OCI-LY7 (cell line): ENCODE results near the gene FAM3B.

Experiments used
- EZH2phosphoT487 ChIP-seq: fragments of 200-600 bp; sonication (generic); IDR thresholded peaks from 2 replicates; pipeline ENCODE4 v1.6.1; 2018; ENCODE audit warnings: low read depth, borderline replicate concordance, mild to moderate bottlenecking, mixed run types, antibody characterized with exemption, low read length, moderate library complexity, mixed read lengths
- TF ChIP-seq, protein P1 (sequence below): fragments of 200-600 bp; sonication (generic); conservative IDR thresholded peaks from 2 replicates; pipeline ENCODE4 v1.5.1; 2014; ENCODE audit warnings: mild to moderate bottlenecking, antibody characterized with exemption, low read length, moderate library complexity, mixed read lengths

GRCh38 chr21:41367301-41367944 lies 50.8 kb downstream of the FAM3B start:
- no peak for TF ChIP-seq EZH2phosphoT487
- TF ChIP-seq, protein P1, sequence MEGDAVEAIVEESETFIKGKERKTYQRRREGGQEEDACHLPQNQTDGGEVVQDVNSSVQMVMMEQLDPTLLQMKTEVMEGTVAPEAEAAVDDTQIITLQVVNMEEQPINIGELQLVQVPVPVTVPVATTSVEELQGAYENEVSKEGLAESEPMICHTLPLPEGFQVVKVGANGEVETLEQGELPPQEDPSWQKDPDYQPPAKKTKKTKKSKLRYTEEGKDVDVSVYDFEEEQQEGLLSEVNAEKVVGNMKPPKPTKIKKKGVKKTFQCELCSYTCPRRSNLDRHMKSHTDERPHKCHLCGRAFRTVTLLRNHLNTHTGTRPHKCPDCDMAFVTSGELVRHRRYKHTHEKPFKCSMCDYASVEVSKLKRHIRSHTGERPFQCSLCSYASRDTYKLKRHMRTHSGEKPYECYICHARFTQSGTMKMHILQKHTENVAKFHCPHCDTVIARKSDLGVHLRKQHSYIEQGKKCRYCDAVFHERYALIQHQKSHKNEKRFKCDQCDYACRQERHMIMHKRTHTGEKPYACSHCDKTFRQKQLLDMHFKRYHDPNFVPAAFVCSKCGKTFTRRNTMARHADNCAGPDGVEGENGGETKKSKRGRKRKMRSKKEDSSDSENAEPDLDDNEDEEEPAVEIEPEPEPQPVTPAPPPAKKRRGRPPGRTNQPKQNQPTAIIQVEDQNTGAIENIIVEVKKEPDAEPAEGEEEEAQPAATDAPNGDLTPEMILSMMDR: no peak
